K562 (cell line): Measurements from ENCODE around the gene HTRA3. TPM values are rescaled to one million over a fixed set of nuclear protein-coding genes. Genes with fewer than 3 reads are reported as not detected.

Experiments used
- AFF1 ChIP-seq, 2 experiments: fragments of 450-650 bp; IDR thresholded peaks; 2 replicates each; pipeline ENCODE4 v1.6.1; 2018; ENCODE audit warnings: mild to moderate bottlenecking in 2 of 2, low read depth in 1 of 2; ENCODE audit not compliant: partially characterized antibody in 2 of 2
- FOXJ3 ChIP-seq: sonication (generic); formaldehyde crosslinking; IDR thresholded peaks from 2 replicates; pipeline ENCODE4 v1.4.0; 2020; ENCODE audit warnings: mild to moderate bottlenecking, missing genetic modification reagents
- GATAD2B ChIP-seq: fragments of 450-650 bp; IDR thresholded peaks from 2 replicates; pipeline ENCODE4 v1.6.1; 2017; ENCODE audit warnings: mild to moderate bottlenecking, borderline replicate concordance
- GTF2F1 ChIP-seq: IDR thresholded peaks from 2 replicates; pipeline ENCODE4 v1.6.1; 2011; ENCODE audit warnings: low read depth, low read length, improper control_type of control experiment
- HEY1 ChIP-seq: fragments of 250-450 bp; sonication (Bioruptor Pico); IDR thresholded peaks from 2 replicates; pipeline ENCODE4 v1.5.0; 2020; ENCODE audit warnings: mild to moderate bottlenecking, moderate library complexity, borderline replicate concordance
- HIVEP1 ChIP-seq: fragments of 250-450 bp; sonication (Bioruptor Pico); IDR thresholded peaks from 2 replicates; pipeline ENCODE4 v1.4.0; 2020; ENCODE audit warnings: mild to moderate bottlenecking
- KLF16 ChIP-seq: IDR thresholded peaks from 2 replicates; pipeline ENCODE4 v1.6.1; 2016; ENCODE audit warnings: antibody characterized with exemption
- MCM5 ChIP-seq: fragments of 450-650 bp; IDR thresholded peaks from 2 replicates; pipeline ENCODE4 v1.6.1; 2016; ENCODE audit warnings: low read depth
- MIER1 ChIP-seq: fragments of 450-650 bp; IDR thresholded peaks from 2 replicates; pipeline ENCODE4 v1.6.1; 2016; ENCODE audit warnings: antibody characterized with exemption, mild to moderate bottlenecking, low read depth
- NFXL1 ChIP-seq: fragments of 450-650 bp; formaldehyde crosslinking; IDR thresholded peaks from 2 replicates; pipeline ENCODE4 v1.4.0; 2021; ENCODE audit warnings: mild to moderate bottlenecking
- PTTG1 ChIP-seq: fragments of 450-650 bp; IDR thresholded peaks from 2 replicates; pipeline ENCODE4 v1.6.1; 2016; ENCODE audit warnings: low read depth, mild to moderate bottlenecking, missing genetic modification characterization, missing compliant biosample characterization
- PYGO2 ChIP-seq: fragments of 450-650 bp; IDR thresholded peaks from 2 replicates; pipeline ENCODE4 v1.6.1; 2016; ENCODE audit warnings: mild to moderate bottlenecking, missing genetic modification characterization, moderate library complexity, missing compliant biosample characterization
- SIN3A ChIP-seq, 2 experiments: fragments of 150-350 bp in 1 of 2; IDR thresholded peaks; 2 replicates each; pipeline ENCODE4 v1.6.1; 2011 to 2016; ENCODE audit warnings: borderline replicate concordance in 2 of 2, low read depth in 2 of 2, low read length in 2 of 2, mild to moderate bottlenecking in 2 of 2, moderate library complexity in 2 of 2; ENCODE audit not compliant: control insufficient read depth in 1 of 2
- SMAD3 ChIP-seq: fragments of 450-650 bp; formaldehyde crosslinking; conservative IDR thresholded peaks from 2 replicates; pipeline ENCODE4 v1.4.0; 2020; ENCODE audit warnings: mild to moderate bottlenecking
- SNIP1 ChIP-seq: fragments of 450-650 bp; IDR thresholded peaks from 2 replicates; pipeline ENCODE4 v1.7.1; 2017; ENCODE audit warnings: low read depth, mild to moderate bottlenecking
- TFAM ChIP-seq: fragments of 250-450 bp; sonication (Bioruptor Pico); conservative IDR thresholded peaks from 2 replicates; pipeline ENCODE4 v1.5.0; 2021; ENCODE audit warnings: mild to moderate bottlenecking, moderate library complexity
- ZBED1 ChIP-seq: IDR thresholded peaks from 2 replicates; pipeline ENCODE4 v1.6.1; 2014
- ZFPM2 ChIP-seq: fragments of 250-450 bp; sonication (Bioruptor Pico); IDR thresholded peaks from 2 replicates; pipeline ENCODE4 v1.5.1; 2022; ENCODE audit warnings: mild to moderate bottlenecking
- ZNF165 ChIP-seq: fragments of 250-450 bp; sonication (Bioruptor Pico); IDR thresholded peaks from 2 replicates; pipeline ENCODE4 v1.4.0; 2020; ENCODE audit warnings: borderline replicate concordance
- ZNF561 ChIP-seq: fragments of 450-650 bp; formaldehyde crosslinking; conservative IDR thresholded peaks from 2 replicates; pipeline ENCODE4 v1.4.0; 2020; ENCODE audit warnings: mild to moderate bottlenecking, moderate library complexity
- polyA plus RNA-seq, 8 experiments: library from polyadenylated mRNA; depleted of rRNA in 4 of 8; stranded (reverse) in 5 of 8; unstranded in 3 of 8; fragments of >200 nt; fragmentation: Nextera tagmentation in 2 of 8; fragmentation: Illumina TruSeq in 1 of 8; extraction: Ambion mirVana in 2 of 8; extraction: Trizol in 1 of 8; gene quantifications; 2 replicates each; pipeline versions ENCODE4 v1.2.1 to v1.2.3, GENCODE V29; 2011 to 2014; ENCODE audit warnings: inconsistent platforms in 1 of 8, missing spikeins in 1 of 8
- total RNA-seq, 7 experiments: library from RNA; depleted of rRNA in 6 of 7; stranded (reverse); fragments of >200 nt in 6 of 7; fragmentation: Illumina TruSeq in 2 of 7; extraction: Trizol in 2 of 7; gene quantifications; 2 replicates each; pipeline versions ENCODE4 v1.2.1 to v1.2.3, GENCODE V29; 2011 to 2021; ENCODE audit warnings: low replicate concordance in 1 of 7
- TF ChIP-seq, protein P1 (sequence below): fragments of 250-450 bp; sonication (Bioruptor Pico); IDR thresholded peaks from 2 replicates; pipeline ENCODE4 v1.4.0; 2020; ENCODE audit warnings: mild to moderate bottlenecking, moderate library complexity, borderline replicate concordance
- TF ChIP-seq, protein P2 (sequence below): sonication (generic); formaldehyde crosslinking; IDR thresholded peaks from 2 replicates; pipeline ENCODE4 v1.9.0; 2022; ENCODE audit warnings: mild to moderate bottlenecking, missing genetic modification reagents

HTRA3 gene
- total and polyA plus RNA-seq, 9 of the 15 experiments (the other 6 are each of a cell fraction or from before 2014, with no cell fraction given), result 0.04 TPM; not detected in 8

- TF ChIP-seq AFF1 (IDR thresholded peaks at IDR 0.05; ENCODE audit: low read depth in 1 of 2, partially characterized antibody in 2 of 2) (peak in 1 of 2 experiments; percentile 80), ZBED1 (0 out of 2 replicates have a peak, but pooled peaks have one; percentile 32), PTTG1 (no peak), FOXJ3 (CRISPR knock-in tag) (no peak), TFAM (CRISPR knock-in tag) (no peak), ZFPM2 (no peak), ZNF561 (CRISPR knock-in tag) (no peak), ZNF165 (CRISPR knock-in tag) (no peak), HIVEP1 (no peak; the same call in 1 of the 2 replicates), MCM5 (no peak), HEY1 (CRISPR knock-in tag) (no peak), SNIP1 (no peak), NFXL1 (CRISPR knock-in tag) (no peak), GTF2F1 (no peak), SIN3A (IDR thresholded peaks at IDR 0.05; ENCODE audit: borderline replicate concordance in 2 of 2, control insufficient read depth in 1 of 2, low read depth in 2 of 2, low read length in 2 of 2) (no peak), MIER1 (no peak), PYGO2 (tag) (no peak), GATAD2B (no peak), SMAD3 (CRISPR knock-in tag) (0 out of 2 replicates have a peak, but pooled peaks have one; percentile 55), KLF16 (peak; percentile 80)
- TF ChIP-seq, protein P1, sequence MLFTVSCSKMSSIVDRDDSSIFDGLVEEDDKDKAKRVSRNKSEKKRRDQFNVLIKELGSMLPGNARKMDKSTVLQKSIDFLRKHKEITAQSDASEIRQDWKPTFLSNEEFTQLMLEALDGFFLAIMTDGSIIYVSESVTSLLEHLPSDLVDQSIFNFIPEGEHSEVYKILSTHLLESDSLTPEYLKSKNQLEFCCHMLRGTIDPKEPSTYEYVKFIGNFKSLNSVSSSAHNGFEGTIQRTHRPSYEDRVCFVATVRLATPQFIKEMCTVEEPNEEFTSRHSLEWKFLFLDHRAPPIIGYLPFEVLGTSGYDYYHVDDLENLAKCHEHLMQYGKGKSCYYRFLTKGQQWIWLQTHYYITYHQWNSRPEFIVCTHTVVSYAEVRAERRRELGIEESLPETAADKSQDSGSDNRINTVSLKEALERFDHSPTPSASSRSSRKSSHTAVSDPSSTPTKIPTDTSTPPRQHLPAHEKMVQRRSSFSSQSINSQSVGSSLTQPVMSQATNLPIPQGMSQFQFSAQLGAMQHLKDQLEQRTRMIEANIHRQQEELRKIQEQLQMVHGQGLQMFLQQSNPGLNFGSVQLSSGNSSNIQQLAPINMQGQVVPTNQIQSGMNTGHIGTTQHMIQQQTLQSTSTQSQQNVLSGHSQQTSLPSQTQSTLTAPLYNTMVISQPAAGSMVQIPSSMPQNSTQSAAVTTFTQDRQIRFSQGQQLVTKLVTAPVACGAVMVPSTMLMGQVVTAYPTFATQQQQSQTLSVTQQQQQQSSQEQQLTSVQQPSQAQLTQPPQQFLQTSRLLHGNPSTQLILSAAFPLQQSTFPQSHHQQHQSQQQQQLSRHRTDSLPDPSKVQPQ (CRISPR knock-in tag), result no peak
- TF ChIP-seq, protein P2, sequence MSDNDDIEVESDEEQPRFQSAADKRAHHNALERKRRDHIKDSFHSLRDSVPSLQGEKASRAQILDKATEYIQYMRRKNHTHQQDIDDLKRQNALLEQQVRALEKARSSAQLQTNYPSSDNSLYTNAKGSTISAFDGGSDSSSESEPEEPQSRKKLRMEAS, result peak; percentile 58
Observed at GRCh38 chr4:8252301-8253173, 17.0 kb upstream of the HTRA3 start (continued).
